Tibial nerve (tissue), 4 donors: ENCODE data around the gene STK38. TPM values are rescaled to one million over a fixed set of nuclear protein-coding genes. Genes with fewer than 3 reads are reported as not detected.

Experiments used
- DNase-seq, 2 donors: peaks; one replicate each; pipeline ENCODE4 v3.0.0-alpha.2; 2019; ENCODE audit warnings: low spot score in 2 of 2
- H3K27ac ChIP-seq, 4 donors: fragments of 200-600 bp; sonication (generic) in 3 of 4; one replicate each; pipeline ENCODE4 v1.5.1; 2017 to 2019; ENCODE audit warnings: mild to moderate bottlenecking in 1 of 4
- H3K27me3 ChIP-seq, 2 donors: fragments of 200-600 bp; sonication (generic) in 1 of 2; one replicate each; pipeline versions ENCODE4 v1.5.1 to v1.6.0; 2017 to 2019
- H3K36me3 ChIP-seq, 3 donors: fragments of 200-600 bp; sonication (generic); one replicate each; pipeline ENCODE4 v1.5.1; 2018 to 2019
- H3K4me1 ChIP-seq, 4 donors: fragments of 200-600 bp; sonication (generic) in 3 of 4; one replicate each; pipeline ENCODE4 v1.5.1; 2017 to 2019
- H3K4me3 ChIP-seq, 4 donors: fragments of 200-600 bp; sonication (generic) in 3 of 4; one replicate each; pipeline ENCODE4 v1.5.1; 2017 to 2019; ENCODE audit warnings: mild to moderate bottlenecking in 1 of 4, moderate library complexity in 1 of 4
- H3K9me3 ChIP-seq, 4 donors: fragments of 200-600 bp; sonication (generic) in 3 of 4; one replicate each; pipeline ENCODE4 v1.5.1; 2017 to 2019
- EP300 ChIP-seq, 2 donors: sonication (generic); formaldehyde crosslinking; IDR thresholded peaks; one replicate each; pipeline ENCODE4 v1.6.1; 2017; ENCODE audit warnings: antibody characterized with exemption in 2 of 2, mild to moderate bottlenecking in 1 of 2
- POLR2A ChIP-seq, 2 donors: fragments of 450-650 bp; IDR thresholded peaks; one replicate each; pipeline ENCODE4 v1.6.1; 2017; ENCODE audit warnings: antibody characterized with exemption in 2 of 2, mild to moderate bottlenecking in 2 of 2, moderate library complexity in 2 of 2
- WGBS, 2 donors: methylation state at CpG; one replicate each; pipeline ENCODE4 v1.1.5; 2018; 5-methylcytosine and 5-hydroxymethylcytosine counted together
- total RNA-seq, 4 donors: library from RNA; depleted of rRNA; stranded (reverse); fragments of >200 nt; gene quantifications; one replicate each; pipeline ENCODE4 v1.1.0, GENCODE V29; 2016
- TF ChIP-seq, protein P1 (sequence below), 5 experiments: fragments of 200-600 bp in 3 of 5; fragments of 450-650 bp in 2 of 5; sonication (generic) in 3 of 5; IDR thresholded peaks; one replicate each; pipeline ENCODE4 v1.5.1; 2016 to 2019; ENCODE audit warnings: antibody characterized with exemption in 5 of 5, mild to moderate bottlenecking in 3 of 5, moderate library complexity in 2 of 5

Gene STK38
- total RNA-seq, 4 donors from 2014 or later = 38.1 to 61.7 (median 49.1) TPM

DNA sequence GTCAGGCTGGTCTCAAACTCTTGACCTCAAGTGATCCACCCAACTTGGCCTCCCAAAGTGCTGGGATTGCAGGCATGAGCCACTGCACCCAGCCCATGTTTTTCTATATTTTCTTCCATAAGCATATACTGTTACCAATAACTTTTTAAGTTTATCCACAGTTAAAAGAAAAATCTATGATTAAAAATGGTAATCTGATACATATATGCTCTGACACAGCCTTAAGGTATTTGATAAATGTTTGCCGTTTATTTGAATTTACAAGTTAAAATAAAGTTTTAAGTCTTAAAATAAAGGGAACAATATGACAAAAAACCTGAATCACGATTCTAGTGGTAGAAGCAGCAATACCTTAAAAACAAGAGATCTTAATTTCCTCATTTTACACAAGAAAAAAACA lies 5.2 kb downstream of the STK38 start:
- peaks cover 0 to 47% (median 28%) of the 10 kb centered on the region in 4 donors for H3K4me1 ChIP-seq
- WGBS, 2 donors = 80 to 85% methylated on average over 2 of the region's 2 CpGs
- peaks cover 0 to 42% (median 4%) of the 10 kb centered on the region in 3 donors for H3K36me3 ChIP-seq
- no peak overlapping the region for H3K4me3 ChIP-seq
- no peak for TF ChIP-seq EP300 (IDR thresholded peaks at IDR 0.05)
- TF ChIP-seq, protein P1, sequence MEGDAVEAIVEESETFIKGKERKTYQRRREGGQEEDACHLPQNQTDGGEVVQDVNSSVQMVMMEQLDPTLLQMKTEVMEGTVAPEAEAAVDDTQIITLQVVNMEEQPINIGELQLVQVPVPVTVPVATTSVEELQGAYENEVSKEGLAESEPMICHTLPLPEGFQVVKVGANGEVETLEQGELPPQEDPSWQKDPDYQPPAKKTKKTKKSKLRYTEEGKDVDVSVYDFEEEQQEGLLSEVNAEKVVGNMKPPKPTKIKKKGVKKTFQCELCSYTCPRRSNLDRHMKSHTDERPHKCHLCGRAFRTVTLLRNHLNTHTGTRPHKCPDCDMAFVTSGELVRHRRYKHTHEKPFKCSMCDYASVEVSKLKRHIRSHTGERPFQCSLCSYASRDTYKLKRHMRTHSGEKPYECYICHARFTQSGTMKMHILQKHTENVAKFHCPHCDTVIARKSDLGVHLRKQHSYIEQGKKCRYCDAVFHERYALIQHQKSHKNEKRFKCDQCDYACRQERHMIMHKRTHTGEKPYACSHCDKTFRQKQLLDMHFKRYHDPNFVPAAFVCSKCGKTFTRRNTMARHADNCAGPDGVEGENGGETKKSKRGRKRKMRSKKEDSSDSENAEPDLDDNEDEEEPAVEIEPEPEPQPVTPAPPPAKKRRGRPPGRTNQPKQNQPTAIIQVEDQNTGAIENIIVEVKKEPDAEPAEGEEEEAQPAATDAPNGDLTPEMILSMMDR (IDR thresholded peaks at IDR 0.05) = no peak
- TF ChIP-seq POLR2A (IDR thresholded peaks at IDR 0.05) = no peak
- no peaks in the 10 kb centered on the region for H3K27me3 ChIP-seq
- no peak overlapping the region for H3K27ac ChIP-seq
- no peaks in the 10 kb centered on the region for H3K9me3 ChIP-seq
- DNase-seq = no peak

GRCh38 chr6:36539814-36540568 lies 7.3 kb downstream of the STK38 start:
- Histone ChIP-seq H3K27me3 (no peaks in the 10 kb centered on the region), H3K27ac (no peak overlapping the region), H3K36me3 (peaks cover 0 to 62% (median 6%) of the 10 kb centered on the region in 3 donors), H3K4me3 (no peak overlapping the region), H3K9me3 (no peaks in the 10 kb centered on the region), H3K4me1 (peaks cover 0 to 37% (median 20%) of the 10 kb centered on the region in 4 donors)
- no peak for TF ChIP-seq EP300 (IDR thresholded peaks at IDR 0.05)
- TF ChIP-seq POLR2A (IDR thresholded peaks at IDR 0.05) = no peak
- TF ChIP-seq, protein P1 (IDR thresholded peaks at IDR 0.05) = no peak
- no peak for DNase-seq
- 61 to 63% methylated on average over 4 of the region's 4 CpGs for WGBS, 2 donors

DNA sequence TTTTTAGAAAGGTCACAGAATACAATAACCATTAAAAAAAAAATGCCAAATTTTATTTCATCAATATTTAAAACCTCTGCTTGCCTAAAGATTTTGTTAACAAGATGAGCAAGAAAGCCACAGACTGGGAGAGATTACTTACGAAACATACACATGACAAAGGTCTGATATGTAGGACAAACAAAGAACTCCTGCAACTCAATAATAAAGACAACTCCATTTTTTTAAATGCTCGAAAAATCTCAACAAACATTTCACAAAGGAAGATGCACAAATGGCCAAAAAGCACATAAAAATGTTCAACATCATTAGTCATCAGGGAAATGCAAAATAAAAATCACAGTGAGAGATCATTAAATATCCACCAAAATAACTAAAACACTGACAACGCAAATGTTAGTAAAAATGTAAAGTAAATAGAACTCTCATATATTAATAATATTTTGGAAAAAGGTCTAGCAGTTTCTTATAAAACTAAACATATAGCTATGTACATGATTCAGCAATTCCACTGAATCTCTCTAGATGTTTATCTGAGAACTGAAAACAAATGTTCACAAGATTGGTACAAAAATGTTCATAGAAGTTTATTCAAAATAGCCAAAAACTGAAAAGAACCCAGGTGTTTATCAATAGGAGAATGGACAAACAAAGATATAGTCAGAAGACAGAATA lies 10.3 kb downstream of the STK38 start:
- Histone ChIP-seq H3K4me1 (peaks cover 0 to 24% (median 3%) of the 10 kb centered on the region in 4 donors), H3K9me3 (no peaks in the 10 kb centered on the region), H3K27me3 (no peaks in the 10 kb centered on the region), H3K4me3 (no peak overlapping the region), H3K27ac (no peak overlapping the region), H3K36me3 (peaks cover 0 to 63% (median 13%) of the 10 kb centered on the region in 3 donors)
- DNase-seq = no peak
- 78 to 85% methylated on average over 3 of the region's 3 CpGs for WGBS, 2 donors
- TF ChIP-seq EP300 (IDR thresholded peaks at IDR 0.05) (no peak), POLR2A (IDR thresholded peaks at IDR 0.05) (no peak)
- TF ChIP-seq, protein P1 (IDR thresholded peaks at IDR 0.05) = no peak

- WGBS, 2 donors = 14 to 38% methylated on average over 1 of the region's 1 CpG
- peaks cover 0 to 48% (median 13%) of the 10 kb centered on the region in 3 donors for H3K36me3 ChIP-seq
- peak overlapping the region in 1 of 4 donors; percentile 12 for H3K27ac ChIP-seq
These were observed 14.0 kb downstream of the STK38 start for GRCh38 chr6:36533321-36533720.

More at GRCh38 chr6:36533321-36533720, 14.0 kb downstream of the STK38 start:
- no peak for DNase-seq
- no peak overlapping the region for H3K4me3 ChIP-seq
- H3K27me3 ChIP-seq = no peaks in the 10 kb centered on the region
- TF ChIP-seq, protein P1 (IDR thresholded peaks at IDR 0.05) = no peak
- no peak for TF ChIP-seq POLR2A (IDR thresholded peaks at IDR 0.05)
- peaks cover 0 to 21% (median under 1%) of the 10 kb centered on the region in 4 donors for H3K4me1 ChIP-seq
- no peaks in the 10 kb centered on the region for H3K9me3 ChIP-seq
